K562 (cell line): ENCODE measurements around the gene NUTF2. TPM values are rescaled to one million over a fixed set of nuclear protein-coding genes. Genes with fewer than 3 reads are reported as not detected.

Experiments
- ATAC-seq: fragments of 200-7000 bp; cut with Tn5 transposase; 3 replicates; pipeline ENCODE4 v1.9.1; 2020; ENCODE audit warnings: moderate library complexity
- BruUV-seq: library from RNA; stranded (reverse); fragments of 400-500 nt; replicated peaks from 2 replicates; lab custom pipeline; 2021; lab: Mats Ljungman, UMichigan
- CTCF ChIA-PET: fragments of 300-600 bp; formaldehyde crosslinking; extraction: SDS; loops from one replicate; lab custom pipeline; 2021; ENCODE audit warnings: low intra/inter-chr PET ratio; lab: Yijun Ruan, JAX
- POLR2A ChIA-PET: fragments of 300-600, 350-650 bp; sonication (Branson Sonifier 250); formaldehyde crosslinking; extraction: SDS; loops from one replicate; lab custom pipeline; 2021; ENCODE audit warnings: antibody characterized with exemption, inconsistent platforms; lab: Yijun Ruan, JAX
- DNase-seq, 4 experiments: peaks; one replicate each; pipeline versions ENCODE4 v3.0.0 to v3.0.0-alpha.2; 2011 to 2018; ENCODE audit warnings: low spot score in 3 of 4, mixed read lengths in 3 of 4; ENCODE audit errors: extremely low read depth in 1 of 4
- FAIRE-seq: peaks from 2 replicates; lab custom pipeline; 2011; peaks lifted over from hg19 to GRCh38; lab: Jason Lieb, UNC
- H2AFZ ChIP-seq: 2 replicates; pipeline ENCODE4 v1.6.0; 2011; ENCODE audit warnings: low read depth, low read length, control low read depth, inconsistent platforms
- H3K27ac ChIP-seq: fragments of 200-600 bp; 3 replicates; pipeline ENCODE4 v1.8.0; 2011; ENCODE audit warnings: low read depth, mild to moderate bottlenecking, control low read depth, inconsistent platforms, low read length, moderate library complexity, mixed read lengths; ENCODE audit errors: extremely low read depth
- H3K27me3 ChIP-seq, 2 experiments: fragments of 300-600 bp in 1 of 2; 2 replicates in 1 of 2; 3 replicates in 1 of 2; pipeline versions ENCODE4 v1.6.0 to v1.8.0; 2011; ENCODE audit warnings: inconsistent platforms in 2 of 2, low read length in 2 of 2, mild to moderate bottlenecking in 1 of 2, mixed read lengths in 1 of 2, moderate library complexity in 1 of 2; ENCODE audit not compliant: control insufficient read depth in 2 of 2, insufficient read depth in 2 of 2
- H3K36me3 ChIP-seq: fragments of 300-600 bp; 3 replicates; pipeline ENCODE4 v1.8.0; 2011; ENCODE audit warnings: mild to moderate bottlenecking, low read length, inconsistent platforms; ENCODE audit not compliant: control insufficient read depth, insufficient read depth
- H3K4me1 ChIP-seq, 2 experiments: fragments of 200-600 bp in 1 of 2; replicated peaks in 1 of 2; 2 replicates in 1 of 2; 3 replicates in 1 of 2; pipeline versions ENCODE4 v1.5.1 to v1.8.0; 2011; ENCODE audit warnings: inconsistent platforms in 2 of 2, low read length in 2 of 2, mild to moderate bottlenecking in 1 of 2, mixed read lengths in 1 of 2, moderate library complexity in 1 of 2; ENCODE audit not compliant: control insufficient read depth in 2 of 2, insufficient read depth in 2 of 2
- H3K4me2 ChIP-seq: 2 replicates; pipeline ENCODE4 v1.6.1; 2011; ENCODE audit warnings: low read length, control low read depth, inconsistent platforms, mixed read lengths; ENCODE audit not compliant: insufficient read depth
- H3K4me3 ChIP-seq: fragments of 200-600 bp; sonication (generic), shearing (Covaris generic); 2 replicates; pipeline ENCODE4 v1.5.1; 2016; ENCODE audit warnings: control low read depth, inconsistent platforms
- H3K79me2 ChIP-seq: fragments of 200-600 bp; 3 replicates; pipeline ENCODE4 v1.8.0; 2011; ENCODE audit warnings: low read length, inconsistent platforms; ENCODE audit not compliant: control insufficient read depth, insufficient read depth
- H3K9ac ChIP-seq, 2 experiments: 2 replicates each; pipeline versions ENCODE4 v1.6.0 to v1.6.1; 2011; ENCODE audit warnings: low read depth in 2 of 2, low read length in 2 of 2, control low read depth in 1 of 2, inconsistent platforms in 1 of 2, mild to moderate bottlenecking in 1 of 2, mixed read lengths in 1 of 2; ENCODE audit not compliant: insufficient read depth in 1 of 2
- H3K9me1 ChIP-seq: one replicate; pipeline ENCODE4 v1.6.0; 2011; ENCODE audit warnings: inconsistent platforms, mild to moderate bottlenecking, low read length, moderate library complexity; ENCODE audit not compliant: control insufficient read depth, insufficient read depth
- H3K9me3 ChIP-seq: replicated peaks from 2 replicates; pipeline ENCODE4 v1.5.1; 2011; ENCODE audit warnings: low read depth, low read length, inconsistent platforms; ENCODE audit not compliant: control insufficient read depth, insufficient read depth
- H4K20me1 ChIP-seq: replicated peaks from 2 replicates; pipeline ENCODE4 v1.6.1; 2011; ENCODE audit warnings: low read length, inconsistent platforms, mixed read lengths; ENCODE audit not compliant: control insufficient read depth, insufficient read depth
- BCLAF1 ChIP-seq, 2 experiments: fragments of 450-650 bp in 1 of 2; IDR thresholded peaks; 2 replicates each; pipeline ENCODE4 v1.6.1; 2011 to 2017; ENCODE audit warnings: low read depth in 2 of 2, antibody characterized with exemption in 1 of 2, borderline replicate concordance in 1 of 2, low read length in 1 of 2, mild to moderate bottlenecking in 1 of 2, mixed read lengths in 1 of 2; ENCODE audit not compliant: control insufficient read depth in 1 of 2
- BRCA1 ChIP-seq, 2 experiments: fragments of 450-650 bp in 1 of 2; sonication (generic) in 1 of 2; formaldehyde crosslinking in 1 of 2; IDR thresholded peaks; 2 replicates each; pipeline versions ENCODE4 v1.5.0 to v1.6.1; 2017 to 2020; ENCODE audit warnings: mild to moderate bottlenecking in 1 of 2, missing genetic modification reagents in 1 of 2
- BRD9 ChIP-seq: fragments of 450-650 bp; IDR thresholded peaks from 2 replicates; pipeline ENCODE4 v1.6.1; 2018; ENCODE audit warnings: low read depth; ENCODE audit not compliant: partially characterized antibody
- CBFA2T3 ChIP-seq: fragments of 450-650 bp; IDR thresholded peaks from 2 replicates; pipeline ENCODE4 v1.6.1; 2017
- CREB5 ChIP-seq: fragments of 250-450 bp; sonication (Bioruptor Pico); IDR thresholded peaks from 2 replicates; pipeline ENCODE4 v1.5.0; 2020; ENCODE audit warnings: mild to moderate bottlenecking
- ELF4 ChIP-seq: fragments of 450-650 bp; formaldehyde crosslinking; IDR thresholded peaks from 2 replicates; pipeline ENCODE4 v1.4.0; 2022; ENCODE audit warnings: missing genetic modification characterization
- ETS1 ChIP-seq: conservative IDR thresholded peaks from 2 replicates; pipeline ENCODE4 v1.6.1; 2011; ENCODE audit warnings: low read depth, mild to moderate bottlenecking, low read length; ENCODE audit not compliant: control insufficient read depth
- FOXK1 ChIP-seq: sonication (generic); formaldehyde crosslinking; IDR thresholded peaks from 2 replicates; pipeline ENCODE4 v1.8.0; 2022; ENCODE audit warnings: missing genetic modification reagents, mild to moderate bottlenecking, borderline replicate concordance
- TCF7L2 ChIP-seq: fragments of 150-350 bp; IDR thresholded peaks from 2 replicates; pipeline ENCODE4 v1.6.1; 2016; ENCODE audit warnings: low read depth, mild to moderate bottlenecking, low read length, moderate library complexity
- U2AF2 ChIP-seq: fragments of 200-400 bp; formaldehyde crosslinking; optimal IDR thresholded peaks from 2 replicates; pipeline ENCODE3; 2017; ENCODE audit warnings: low read depth, mild to moderate bottlenecking, low read length
- YY1 ChIP-seq, 3 experiments: IDR thresholded peaks; 2 replicates each; pipeline ENCODE4 v1.6.1; 2011; ENCODE audit warnings: low read length in 2 of 3, mild to moderate bottlenecking in 2 of 3, moderate library complexity in 2 of 3, borderline replicate concordance in 1 of 3, control low read depth in 1 of 3, low read depth in 1 of 3; ENCODE audit not compliant: insufficient read depth in 3 of 3, insufficient replicate concordance in 2 of 3, control insufficient read depth in 1 of 3, insufficient read length in 1 of 3; ENCODE audit errors: extremely low read depth in 1 of 3
- ZBTB34 ChIP-seq: fragments of 250-450 bp; sonication (Bioruptor Pico); IDR thresholded peaks from 2 replicates; pipeline ENCODE4 v1.8.0; 2021; ENCODE audit warnings: mild to moderate bottlenecking, moderate library complexity
- ZNF408 ChIP-seq: fragments of 250-450 bp; sonication (Bioruptor Pico); IDR thresholded peaks from 2 replicates; pipeline ENCODE4 v1.4.0; 2020; ENCODE audit warnings: low read depth, mild to moderate bottlenecking, moderate library complexity
- ZNF57 ChIP-seq: fragments of 450-650 bp; formaldehyde crosslinking; IDR thresholded peaks from 2 replicates; pipeline ENCODE4 v1.4.0; 2020; ENCODE audit warnings: mild to moderate bottlenecking, moderate library complexity
- WGBS: fragments of 100-300 bp; shearing (Covaris generic); methylation state at CpG from one replicate; pipeline ENCODE4 v1.1.6; 2016; ENCODE audit warnings: low coverage, mixed read lengths; ENCODE audit not compliant: insufficient coverage; ENCODE audit errors: missing lambda C conversion rate; 5-methylcytosine and 5-hydroxymethylcytosine counted together
- in situ Hi-C: fragments of 300-500 bp; cut with MboI; formaldehyde crosslinking; loops from 4 replicates; pipeline ENCODE4 v1.15.0; 2018; ENCODE audit warnings: inconsistent platforms, mixed read lengths
- intact Hi-C: fragments of 100-400 bp; cut with micrococcal nuclease; formaldehyde crosslinking; loops from 2 replicates; pipeline ENCODE4 v1.14.2; 2022
- polyA plus RNA-seq, 8 experiments: library from polyadenylated mRNA; depleted of rRNA in 4 of 8; stranded (reverse) in 5 of 8; unstranded in 3 of 8; fragments of >200 nt; fragmentation: Nextera tagmentation in 2 of 8; fragmentation: Illumina TruSeq in 1 of 8; extraction: Ambion mirVana in 2 of 8; extraction: Trizol in 1 of 8; gene quantifications; 2 replicates each; pipeline versions ENCODE4 v1.2.1 to v1.2.3, GENCODE V29; 2011 to 2014; ENCODE audit warnings: inconsistent platforms in 1 of 8, missing spikeins in 1 of 8
- total RNA-seq, 7 experiments: library from RNA; depleted of rRNA in 6 of 7; stranded (reverse); fragments of >200 nt in 6 of 7; fragmentation: Illumina TruSeq in 2 of 7; extraction: Trizol in 2 of 7; gene quantifications; 2 replicates each; pipeline versions ENCODE4 v1.2.1 to v1.2.3, GENCODE V29; 2011 to 2021; ENCODE audit warnings: low replicate concordance in 1 of 7

Gene NUTF2
- total and polyA plus RNA-seq, 9 of the 15 experiments (the other 6 are each of a cell fraction or from before 2014, with no cell fraction given) = 106 to 248 (median 147) TPM

- Histone ChIP-seq H3K9me3 (no peaks in the 10 kb centered on the region), H3K79me2 (peaks cover 37% of the 10 kb centered on the region), H2AFZ (no peak overlapping the region), H3K4me3 (no peak overlapping the region), H3K9ac (no peak overlapping the region), H3K27ac (no peak overlapping the region), H3K4me1 (peaks cover 14 to 25% of the 10 kb centered on the region in 2 experiments; a peak in 4 of 5 replicates), H4K20me1 (peaks cover 19% of the 10 kb centered on the region), H3K36me3 (peaks cover 91% of the 10 kb centered on the region; the same call in 2 of the 3 replicates), H3K27me3 (no peaks in the 10 kb centered on the region), H3K4me2 (no peak overlapping the region), H3K9me1 (no peaks in the 10 kb centered on the region)
- DNase-seq (no peak), FAIRE-seq (no peak), ATAC-seq (no peak)
- in situ Hi-C loops = no loop called here
- ChIA-PET POLR2A (interaction anchor here (1.0 to 2.3 kb wide), 2 partner anchors 10 to 12 kb away, joined by 4 to 11 read pairs; no protein-coding TSS in a partner anchor), CTCF (no interaction called here)
- no peak for TF ChIP-seq TCF7L2
- no peak for TF ChIP-seq BRCA1 (IDR thresholded peaks at IDR 0.05)
- no peak for TF ChIP-seq BRCA1 (CRISPR knock-in tag; IDR thresholded peaks at IDR 0.05)
- no peak for TF ChIP-seq YY1 (IDR thresholded peaks at IDR 0.05; ENCODE audit: borderline replicate concordance in 1 of 3, control insufficient read depth in 1 of 3, extremely low read depth in 1 of 3, insufficient read depth in 3 of 3, insufficient read length in 1 of 3, insufficient replicate concordance in 2 of 3, low read depth in 1 of 3, low read length in 2 of 3)
- no peak for TF ChIP-seq ZNF57
- TF ChIP-seq CREB5 = no peak
- no peak for TF ChIP-seq ZNF408 (CRISPR knock-in tag)
- TF ChIP-seq ETS1 = no peak
- no peak for TF ChIP-seq FOXK1 (CRISPR knock-in tag)
- TF ChIP-seq CBFA2T3 = no peak
- no peak for TF ChIP-seq U2AF2
- TF ChIP-seq BCLAF1 (IDR thresholded peaks at IDR 0.05; ENCODE audit: borderline replicate concordance in 1 of 2, control insufficient read depth in 1 of 2, low read depth in 2 of 2, low read length in 1 of 2) = no peak
- TF ChIP-seq ZBTB34 (CRISPR knock-in tag) = no peak
- TF ChIP-seq BRD9 = no peak
- no peak for TF ChIP-seq ELF4 (CRISPR knock-in tag)
- BruUV-seq = no TSS peak
- intact Hi-C loops = no loop called here
- 87% methylated on average over 6 of the region's 6 CpGs for WGBS
These were observed 31.5 kb downstream of the NUTF2 start for GRCh38 chr16:67878232-67878631.
